Measurements from ENCODE around the gene CPEB4.

DNA sequence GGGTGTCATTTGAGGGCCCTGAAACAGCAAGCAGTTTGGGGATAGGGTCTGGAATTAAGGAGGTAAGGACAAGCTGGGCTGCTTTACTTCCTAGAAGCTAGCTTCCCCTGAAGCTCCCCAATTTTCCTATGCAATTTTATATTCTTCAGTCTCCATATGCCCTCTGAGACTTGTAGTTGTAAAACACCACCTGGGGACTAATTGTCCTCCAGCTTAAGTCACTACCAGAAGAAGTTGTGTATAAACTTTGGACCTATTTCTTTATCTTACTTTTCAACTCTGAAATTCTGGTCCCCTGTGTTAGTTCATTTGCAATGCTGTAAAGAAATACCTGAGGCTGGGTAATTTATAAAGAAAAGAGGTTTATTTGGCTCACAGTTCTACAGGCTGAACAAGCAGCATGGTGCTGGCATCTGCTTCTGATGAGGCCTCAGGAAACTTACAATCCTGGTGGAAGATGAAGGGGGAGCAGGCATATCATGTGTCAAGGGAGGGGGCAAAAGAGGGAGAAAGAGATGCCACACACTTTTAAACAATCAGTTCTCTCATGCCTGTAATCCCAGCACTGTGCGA, 41.1 kb upstream of the CPEB4 start:
- TF ChIP-seq, protein P1, sequence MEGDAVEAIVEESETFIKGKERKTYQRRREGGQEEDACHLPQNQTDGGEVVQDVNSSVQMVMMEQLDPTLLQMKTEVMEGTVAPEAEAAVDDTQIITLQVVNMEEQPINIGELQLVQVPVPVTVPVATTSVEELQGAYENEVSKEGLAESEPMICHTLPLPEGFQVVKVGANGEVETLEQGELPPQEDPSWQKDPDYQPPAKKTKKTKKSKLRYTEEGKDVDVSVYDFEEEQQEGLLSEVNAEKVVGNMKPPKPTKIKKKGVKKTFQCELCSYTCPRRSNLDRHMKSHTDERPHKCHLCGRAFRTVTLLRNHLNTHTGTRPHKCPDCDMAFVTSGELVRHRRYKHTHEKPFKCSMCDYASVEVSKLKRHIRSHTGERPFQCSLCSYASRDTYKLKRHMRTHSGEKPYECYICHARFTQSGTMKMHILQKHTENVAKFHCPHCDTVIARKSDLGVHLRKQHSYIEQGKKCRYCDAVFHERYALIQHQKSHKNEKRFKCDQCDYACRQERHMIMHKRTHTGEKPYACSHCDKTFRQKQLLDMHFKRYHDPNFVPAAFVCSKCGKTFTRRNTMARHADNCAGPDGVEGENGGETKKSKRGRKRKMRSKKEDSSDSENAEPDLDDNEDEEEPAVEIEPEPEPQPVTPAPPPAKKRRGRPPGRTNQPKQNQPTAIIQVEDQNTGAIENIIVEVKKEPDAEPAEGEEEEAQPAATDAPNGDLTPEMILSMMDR (IDR thresholded peaks at IDR 0.05) = no peak
- no peak for TF ChIP-seq POLR2A (IDR thresholded peaks at IDR 0.05)

Measured in esophagus squamous epithelium (tissue), 4 donors.